Motor neuron (in vitro differentiated cells): ENCODE data around the gene CD6. TPM values are rescaled to one million over a fixed set of nuclear protein-coding genes. Genes with fewer than 3 reads are reported as not detected.

Experiments
- ATAC-seq, 8 experiments: fragments of 200-7000 bp; cut with Tn5 transposase; replicated peaks in 6 of 8; 2 replicates each; pipeline ENCODE4 v1.8.0; 2021; ENCODE audit warnings: mild to moderate bottlenecking in 8 of 8, moderate library complexity in 8 of 8
- H3K27ac ChIP-seq, 2 donors: fragments of 250-450 bp; sonication (Bioruptor Pico); 2 replicates each; pipeline ENCODE4 v1.9.0; 2021; ENCODE audit warnings: antibody characterized with exemption in 2 of 2, mild to moderate bottlenecking in 2 of 2, moderate library complexity in 1 of 2
- H3K4me1 ChIP-seq, 2 donors: fragments of 250-450 bp; sonication (Bioruptor Pico); replicated peaks in 1 of 2; 2 replicates each; pipeline ENCODE4 v1.6.1; 2021; ENCODE audit warnings: antibody characterized with exemption in 2 of 2, mild to moderate bottlenecking in 2 of 2, moderate library complexity in 1 of 2
- H3K4me3 ChIP-seq, 5 donors: fragments of 250-450 bp; sonication (Bioruptor Pico); 2 replicates each; pipeline ENCODE4 v1.9.0; 2021; ENCODE audit warnings: antibody characterized with exemption in 5 of 5, mild to moderate bottlenecking in 5 of 5, moderate library complexity in 4 of 5
- WGBS, 10 experiments: fragments of 450-650 bp; shearing (Covaris generic); methylation state at CpG; one replicate each; pipeline ENCODE4 v1.0.0; 2022; 5-methylcytosine and 5-hydroxymethylcytosine counted together
- in situ Hi-C, 9 experiments: fragments of 400-800 bp; cut with MboI; loops; one replicate each; pipeline ENCODE4 v1.15.0; 2021; ENCODE audit warnings: low sequenced_read_pairs in 9 of 9, low pct_unique_long_range_greater_than_20kb in 2 of 9; ENCODE audit not compliant: unreplicated experiment in 9 of 9
- total RNA-seq, 8 experiments: library from RNA; unstranded; fragments of 300-600 nt; gene quantifications; 2 replicates each; pipeline versions ENCODE4 v1.2.3 to v1.2.4, GENCODE V29; 2022

CD6 gene
- total RNA-seq, 8 experiments from 2014 or later: 0.14 to 1.7 (median 0.63) TPM; not detected in 1

DNA sequence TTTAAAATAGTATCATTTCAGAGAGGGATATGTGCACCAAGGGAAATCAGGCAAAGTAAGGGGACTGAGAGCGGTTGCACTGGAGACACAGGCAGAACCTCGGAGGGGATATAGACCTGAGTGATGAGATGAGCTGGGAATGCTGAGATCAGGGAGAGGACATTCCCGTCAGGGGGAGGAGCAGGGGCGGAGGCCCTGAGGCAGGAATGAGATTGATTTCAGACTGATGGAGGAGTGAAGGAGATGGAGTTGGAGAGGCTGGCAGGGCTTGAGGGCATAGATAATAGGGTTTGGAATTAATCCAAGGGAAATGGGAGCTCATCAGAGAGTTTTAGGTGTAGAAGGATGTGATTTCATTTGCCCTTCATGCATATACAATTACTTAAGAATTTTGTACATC is 13.2 kb downstream of the CD6 start:
- Histone ChIP-seq H3K27ac (no peak overlapping the region), H3K4me1 (no peaks in the 10 kb centered on the region), H3K4me3 (no peak overlapping the region)
- WGBS, 10 experiments: 0 to 100% (median 60%) methylated on average over 1 to 4 of the region's 4 CpGs; no CpG with 5 or more reads in 1 of the 10 experiments
- in situ Hi-C loops: no loop called here
- ATAC-seq: peak in 4 of 8 experiments; percentile 42 to 61 (median 58)

DNA sequence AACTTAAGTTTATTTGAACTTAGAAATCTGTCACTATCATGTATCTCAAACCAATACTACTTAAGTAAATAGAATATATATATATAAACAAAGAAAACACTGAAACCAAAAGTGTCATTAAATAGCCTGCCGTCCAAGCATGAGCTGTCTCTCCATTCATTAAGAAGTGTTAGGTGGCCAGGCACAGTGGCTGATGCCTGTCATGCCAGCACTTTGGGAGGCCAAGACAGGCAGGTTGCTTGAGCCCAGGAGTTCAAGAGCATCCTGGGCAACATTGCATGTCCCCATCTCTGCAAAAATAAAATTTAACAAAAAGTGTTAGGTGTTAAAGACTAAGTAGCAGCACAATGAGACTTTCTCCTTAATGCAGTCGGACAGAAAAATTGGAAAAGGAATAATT is 14.0 kb downstream of the CD6 start:
- WGBS, 10 experiments: 50 to 100% (median 94%) methylated on average over 1 to 2 of the region's 2 CpGs; no CpG with 5 or more reads in 1 of the 10 experiments
- Histone ChIP-seq H3K4me3 (no peak overlapping the region), H3K4me1 (no peaks in the 10 kb centered on the region), H3K27ac (no peak overlapping the region)
- in situ Hi-C loops: no loop called here
- no peak for ATAC-seq

DNA sequence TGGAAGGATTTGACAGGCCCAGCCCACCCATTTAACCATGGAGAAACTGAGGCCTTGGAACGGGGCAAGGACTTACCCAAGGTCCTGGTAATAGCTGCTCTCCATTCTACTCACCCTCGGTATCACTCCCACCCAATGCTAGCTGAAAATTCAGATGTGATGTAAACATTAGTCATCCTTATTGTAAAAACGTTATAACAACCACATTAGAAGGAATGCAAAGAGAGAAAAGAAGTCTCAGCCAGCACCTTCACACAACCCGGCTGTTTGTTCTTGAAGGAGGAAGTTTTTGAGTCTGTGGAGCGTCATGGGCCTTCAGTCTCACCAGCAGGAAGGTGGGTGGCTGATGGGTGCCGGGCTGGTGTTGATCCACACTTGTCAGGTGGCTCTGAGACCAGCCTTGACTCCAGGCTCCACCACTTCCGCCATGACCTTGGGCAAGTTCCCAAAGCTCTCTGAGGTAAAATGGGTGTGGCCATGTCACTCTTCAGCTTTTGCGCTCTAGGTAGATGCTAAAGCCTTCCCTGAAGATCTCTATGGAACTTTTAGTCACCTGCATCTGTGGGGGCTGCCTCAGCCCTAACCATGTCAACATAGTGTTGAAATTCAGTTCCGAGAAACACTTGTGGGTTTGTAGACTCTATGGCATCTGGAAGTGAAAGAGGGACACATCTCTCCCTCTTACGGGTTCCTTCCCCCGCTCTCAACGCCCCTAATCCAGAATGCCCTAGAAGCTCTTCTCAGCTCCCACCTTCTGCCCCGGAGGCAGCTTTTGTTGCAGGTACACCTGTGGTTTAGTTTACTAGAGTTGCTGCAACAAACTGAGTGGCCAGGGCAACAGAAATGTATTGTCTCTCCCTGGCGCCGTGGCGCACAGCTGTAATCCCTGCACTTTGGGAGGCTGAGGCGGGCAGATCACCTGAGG is 14.8 kb downstream of the CD6 start:
- ATAC-seq: peak in 2 of 8 experiments; percentile 32 to 58
- 40 to 100% (median 78%) methylated on average over 1 to 16 of the region's 17 CpGs; no CpG with 5 or more reads in 1 of the 10 experiments for WGBS, 10 experiments
- no peak overlapping the region for H3K4me3 ChIP-seq

DNA sequence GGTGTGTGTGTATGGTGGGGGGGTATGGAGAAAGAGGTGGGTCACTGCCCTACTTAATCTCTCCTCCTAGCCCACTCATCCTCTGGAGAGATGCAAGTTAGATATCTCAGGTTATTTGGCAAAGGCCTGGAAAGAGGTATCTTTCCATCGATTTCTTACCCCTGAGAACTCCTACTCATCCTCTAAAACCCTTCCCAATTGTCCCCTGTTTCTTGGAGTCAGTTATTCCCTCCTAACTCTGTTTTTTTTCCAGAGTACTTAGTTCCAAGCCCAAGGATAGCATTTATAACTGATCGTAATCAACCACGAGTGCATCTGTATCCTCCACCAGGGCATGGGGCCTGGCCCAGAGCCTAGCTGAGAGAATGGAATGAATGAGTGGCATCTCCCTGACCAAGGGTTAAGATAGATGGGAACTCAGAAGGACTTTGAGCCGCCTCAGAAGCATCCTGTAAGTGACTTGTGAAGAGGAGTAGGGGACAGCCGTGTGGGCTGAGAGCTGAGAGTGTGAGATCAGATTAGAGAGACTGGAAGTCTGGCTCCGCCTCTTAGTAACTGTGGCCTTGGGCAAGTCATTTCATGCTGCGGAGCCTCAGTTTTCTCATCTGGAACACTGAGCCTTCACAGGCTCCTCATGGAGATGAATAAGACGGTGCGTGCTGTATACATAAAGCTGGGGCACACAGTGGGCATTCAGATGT is 16.2 kb downstream of the CD6 start:
- H3K4me1 ChIP-seq: no peaks in the 10 kb centered on the region
- in situ Hi-C loops: no loop called here
- 44 to 100% (median 79%) methylated on average over 2 to 8 of the region's 9 CpGs; no CpG with 5 or more reads in 2 of the 10 experiments for WGBS, 10 experiments
- no peak overlapping the region for H3K4me3 ChIP-seq
- no peak overlapping the region for H3K27ac ChIP-seq
- ATAC-seq: no peak

More for the DNA sequence above, 14.8 kb downstream of the CD6 start:
- in situ Hi-C loops: no loop called here
- H3K4me1 ChIP-seq: no peaks in the 10 kb centered on the region
- H3K27ac ChIP-seq: no peak overlapping the region

DNA sequence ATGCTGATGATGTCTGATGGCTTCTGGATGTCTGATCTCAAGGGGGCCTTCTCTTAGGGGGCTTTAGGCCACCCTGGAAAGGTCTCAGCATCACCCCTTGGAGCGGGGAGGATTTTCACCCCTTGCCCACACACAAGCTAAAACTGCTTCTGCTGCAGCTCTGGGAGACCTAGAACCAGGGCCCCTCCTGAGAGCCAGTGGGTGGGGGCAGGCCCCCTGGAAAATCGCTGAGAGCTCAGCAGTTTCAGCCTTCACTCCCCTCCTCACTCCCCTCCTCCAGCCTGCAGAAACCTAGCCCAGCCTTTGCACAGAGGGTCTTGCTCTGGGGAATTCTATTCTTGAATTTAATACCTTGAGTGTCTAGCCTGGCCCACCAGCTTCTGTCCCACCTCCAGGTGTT is 17.2 kb downstream of the CD6 start:
- WGBS, 10 experiments: 0 to 100% (median 50%) methylated on average over 1 of the region's 2 CpGs; no CpG with 5 or more reads in 3 of the 10 experiments
- no peak overlapping the region for H3K27ac ChIP-seq
- in situ Hi-C loops: no loop called here
- no peak for ATAC-seq
- no peak overlapping the region for H3K4me3 ChIP-seq
- peaks cover 0 to 8% of the 10 kb centered on the region in 2 donors for H3K4me1 ChIP-seq

DNA sequence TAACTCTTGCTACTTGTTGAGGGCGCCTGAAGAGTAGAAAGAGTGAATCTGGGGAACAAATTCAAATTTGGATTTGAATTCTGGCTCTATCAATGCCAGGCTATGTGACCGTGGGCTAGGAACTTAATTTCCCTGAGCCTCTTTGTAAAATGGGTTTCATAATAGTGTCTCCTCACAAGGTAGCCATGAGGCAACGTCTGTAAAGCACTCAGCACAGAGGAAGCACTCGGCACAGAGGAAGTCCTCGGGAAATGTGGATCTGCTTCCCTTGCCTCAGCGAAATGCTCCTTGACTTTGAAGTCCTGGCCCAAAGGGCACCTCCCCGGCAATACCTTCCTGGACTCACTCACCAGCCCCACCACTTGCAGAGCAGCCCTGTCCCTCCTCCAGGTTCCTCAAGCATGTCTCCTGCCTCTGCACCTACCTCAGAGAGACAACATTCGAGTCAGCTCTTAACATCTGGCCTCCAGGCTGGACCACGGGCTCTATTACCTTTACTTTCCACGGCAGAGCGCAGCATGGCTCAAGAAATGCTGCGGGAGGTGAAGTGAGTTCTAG is 17.7 kb downstream of the CD6 start:
- H3K4me1 ChIP-seq: peaks cover 0 to 8% of the 10 kb centered on the region in 2 donors
- WGBS, 10 experiments: 19 to 80% (median 55%) methylated on average over 1 to 10 of the region's 12 CpGs; no CpG with 5 or more reads in 1 of the 10 experiments
- in situ Hi-C loops: no loop called here
- ATAC-seq: no peak
- no peak overlapping the region for H3K27ac ChIP-seq
- H3K4me3 ChIP-seq: no peak overlapping the region

DNA sequence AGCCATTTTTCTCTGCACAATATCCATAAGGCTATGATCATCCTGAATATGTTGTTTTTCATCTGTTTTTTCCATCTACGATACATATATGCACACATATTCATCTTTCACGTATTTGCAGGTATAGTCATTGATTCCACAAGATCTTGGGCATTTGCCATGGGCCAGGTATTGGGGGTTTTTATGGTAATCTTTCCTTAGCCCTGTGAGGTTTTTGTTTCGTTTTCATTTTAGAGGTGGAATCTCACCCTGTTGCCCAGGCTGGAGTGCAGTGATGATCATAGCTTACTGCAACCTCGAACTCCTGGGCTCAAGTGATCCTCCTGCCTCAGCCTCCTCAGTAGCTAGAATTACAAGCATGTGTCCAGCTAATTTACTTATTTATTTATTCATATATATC is 20.0 kb downstream of the CD6 start:
- ATAC-seq: no peak

DNA sequence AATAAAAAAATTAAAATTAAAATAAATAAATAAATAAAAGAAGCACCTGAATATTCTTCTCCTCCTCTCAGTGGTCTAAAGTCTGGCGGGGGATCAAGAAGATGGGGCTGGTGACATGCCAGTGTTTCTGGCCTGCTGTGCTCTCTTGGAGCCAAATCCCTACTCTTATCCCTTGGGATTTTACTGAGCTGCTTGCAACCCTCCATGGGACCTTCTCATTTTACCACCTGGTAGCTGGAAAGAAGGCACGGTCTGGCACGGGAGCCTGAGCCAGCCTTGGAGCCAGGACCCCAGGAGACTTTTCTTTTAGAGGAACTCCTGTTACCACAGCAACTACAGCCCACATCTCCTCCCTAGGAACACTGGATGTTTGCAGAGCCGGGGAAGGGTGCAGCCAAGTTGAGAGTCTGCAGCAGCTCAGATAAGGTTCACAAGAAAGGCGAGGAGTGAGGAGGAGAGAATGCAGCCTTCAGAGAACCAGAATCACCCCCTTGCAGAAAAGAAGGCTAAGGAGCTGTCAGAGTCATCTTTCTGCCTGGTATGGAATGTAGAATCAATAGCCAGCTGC is 21.4 kb downstream of the CD6 start:
- in situ Hi-C loops: no loop called here
- peak in 4 of 8 experiments; percentile 42 to 92 (median 72) for ATAC-seq
- 15 to 55% (median 27%) methylated on average over 1 to 5 of the region's 5 CpGs; no CpG with 5 or more reads in 4 of the 10 experiments for WGBS, 10 experiments
- no peak overlapping the region for H3K4me3 ChIP-seq
- peaks cover 2 to 11% of the 10 kb centered on the region in 2 donors for H3K4me1 ChIP-seq
- no peak overlapping the region for H3K27ac ChIP-seq

More for the DNA sequence above, 20.0 kb downstream of the CD6 start:
- 42 to 92% (median 64%) methylated on average over 1 to 4 of the region's 4 CpGs; no CpG with 5 or more reads in 3 of the 10 experiments for WGBS, 10 experiments
- Histone ChIP-seq H3K4me3 (no peak overlapping the region), H3K4me1 (peaks cover 0 to 8% of the 10 kb centered on the region in 2 donors), H3K27ac (no peak overlapping the region)
- in situ Hi-C loops: no loop called here

DNA sequence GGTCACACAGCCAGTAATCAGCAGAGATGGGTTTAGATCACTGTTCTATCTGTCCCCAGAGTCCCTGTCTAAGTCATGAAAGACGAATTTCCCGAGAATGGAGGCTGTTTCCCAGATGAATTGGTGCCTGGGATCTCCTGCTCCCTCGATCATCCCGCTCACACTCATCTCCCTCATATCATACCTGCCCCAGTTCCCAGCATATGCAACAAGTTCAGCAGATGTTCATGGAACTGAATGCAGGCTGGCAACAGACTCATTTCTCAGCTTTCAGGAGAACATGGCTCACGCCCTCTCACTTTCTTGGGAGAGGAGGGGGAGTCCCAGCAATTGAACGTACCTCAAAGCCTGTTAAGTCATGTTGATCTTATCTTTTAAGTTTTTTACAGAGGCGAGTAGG is 22.1 kb downstream of the CD6 start:
- Histone ChIP-seq H3K27ac (no peak overlapping the region), H3K4me1 (peaks cover 3 to 16% of the 10 kb centered on the region in 2 donors), H3K4me3 (no peak overlapping the region)
- 5 to 93% (median 67%) methylated on average over 1 to 7 of the region's 7 CpGs; no CpG with 5 or more reads in 2 of the 10 experiments for WGBS, 10 experiments
- no peak for ATAC-seq
- in situ Hi-C loops: no loop called here

DNA sequence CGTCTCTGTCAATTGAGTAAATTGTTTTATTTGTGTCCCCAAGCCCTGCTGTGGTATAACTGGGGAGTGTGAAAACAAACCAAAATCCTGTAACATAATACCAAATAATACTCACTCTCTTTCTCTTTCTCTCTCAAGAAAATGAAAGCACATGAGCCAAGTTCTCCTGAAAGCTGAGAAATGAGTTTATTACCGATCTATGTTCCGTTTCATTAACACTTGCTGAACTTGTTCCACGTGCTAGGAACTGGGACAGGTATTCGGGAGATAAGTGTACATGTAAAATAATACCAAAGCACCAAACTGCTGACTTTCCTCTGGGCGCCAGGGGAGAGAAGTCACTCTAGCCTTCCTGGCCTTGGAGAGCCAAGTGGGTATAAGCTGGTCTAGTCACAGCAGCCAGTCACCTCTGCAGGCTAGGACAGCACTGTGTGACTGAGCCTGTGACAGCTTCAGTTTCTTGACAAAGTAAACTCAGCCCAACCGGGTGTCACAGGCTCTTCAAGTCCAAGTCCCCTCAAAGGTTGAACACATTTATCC is 23.1 kb downstream of the CD6 start:
- peak in 2 of 8 experiments; percentile 38 to 41 for ATAC-seq
- Histone ChIP-seq H3K4me3 (no peak overlapping the region), H3K4me1 (peaks cover 3 to 16% of the 10 kb centered on the region in 2 donors), H3K27ac (no peak overlapping the region)
- 12 to 100% (median 63%) methylated on average over 1 to 7 of the region's 7 CpGs for WGBS, 10 experiments
- in situ Hi-C loops: no loop called here

DNA sequence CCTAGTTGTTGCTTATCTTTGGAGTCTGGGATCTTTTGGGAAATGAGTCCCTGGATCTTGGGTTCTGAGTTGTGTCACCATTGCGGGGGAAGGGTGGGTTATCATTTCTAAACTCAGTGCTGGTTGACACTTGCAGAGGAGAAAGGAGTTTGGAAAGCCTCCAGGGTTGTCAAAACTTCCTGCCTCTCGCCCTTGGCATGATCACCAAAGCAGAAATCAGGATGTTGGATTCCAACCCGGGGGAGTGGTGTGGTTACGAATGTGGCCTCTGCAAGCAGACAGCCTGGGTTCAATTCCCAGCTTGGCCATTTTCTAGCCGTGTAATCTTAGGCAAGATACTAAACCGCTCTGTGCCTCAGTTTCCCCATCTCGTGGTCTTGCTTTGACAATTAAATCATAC is 24.3 kb downstream of the CD6 start:
- in situ Hi-C loops: no loop called here
- H3K4me1 ChIP-seq: peaks cover 3 to 16% of the 10 kb centered on the region in 2 donors
- no peak for ATAC-seq
- WGBS, 10 experiments: 83 to 100% (median 100%) methylated on average over 1 to 2 of the region's 7 CpGs; no CpG with 5 or more reads in 5 of the 10 experiments
- no peak overlapping the region for H3K27ac ChIP-seq
- no peak overlapping the region for H3K4me3 ChIP-seq

DNA sequence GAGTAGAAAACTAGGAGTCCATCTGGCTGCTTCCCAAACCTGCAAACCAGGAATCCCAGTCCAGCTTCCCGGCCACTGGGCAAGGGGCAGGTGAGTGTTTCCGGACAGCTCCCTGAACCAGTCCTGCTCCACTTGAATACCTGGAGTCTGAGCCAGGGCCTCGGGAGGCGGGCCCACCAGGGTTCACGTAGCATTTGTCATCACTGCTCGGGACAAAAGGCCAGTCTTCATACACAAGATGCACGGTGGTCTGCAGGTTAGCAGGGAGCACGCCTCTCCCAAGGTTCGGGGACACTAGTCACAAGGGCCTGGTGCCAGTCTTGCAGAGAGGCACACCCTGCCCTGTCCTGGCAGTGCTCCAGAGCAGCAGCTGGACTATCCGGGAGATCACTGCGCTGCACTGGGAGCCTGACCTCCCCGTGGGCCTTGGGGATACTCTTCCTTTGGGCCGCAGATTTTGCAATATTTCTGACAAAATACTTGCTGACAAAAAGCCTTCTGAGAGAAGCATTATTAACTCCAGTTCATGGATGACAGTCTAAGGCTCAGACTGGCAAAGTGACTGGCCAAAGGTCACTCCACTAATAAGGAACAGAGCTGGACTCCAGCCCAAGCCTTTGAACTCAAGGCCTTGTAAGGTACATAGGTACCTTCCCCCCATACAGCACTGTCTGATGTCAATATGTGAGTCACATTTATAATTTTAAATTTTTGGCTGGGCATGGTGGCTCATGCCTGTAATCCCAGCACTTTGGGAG is 25.1 kb downstream of the CD6 start:
- no peak overlapping the region for H3K4me3 ChIP-seq
- no peak for ATAC-seq
- no peak overlapping the region for H3K27ac ChIP-seq
- H3K4me1 ChIP-seq: peaks cover 3 to 16% of the 10 kb centered on the region in 2 donors
- in situ Hi-C loops: no loop called here
- WGBS, 10 experiments: 61 to 100% (median 99%) methylated on average over 1 to 7 of the region's 13 CpGs; no CpG with 5 or more reads in 4 of the 10 experiments
